HepG2 (cell line): ENCODE data around the gene MIER2. TPM values are rescaled to one million over a fixed set of nuclear protein-coding genes. Genes with fewer than 3 reads are reported as not detected.
"Not testable (repeated sequence)": the region's sequence is repeated elsewhere in the genome, so short reads cannot be mapped to it uniquely, and the experiment has no call there.

ENCODE experiments used
- ATAC-seq: fragments of 200-7000 bp; cut with Tn5 transposase; 3 replicates; pipeline ENCODE4 v1.9.1; 2020; ENCODE audit warnings: mild to moderate bottlenecking, moderate library complexity
- BruUV-seq: library from RNA; stranded (reverse); fragments of 400-500 nt; replicated peaks from 2 replicates; lab custom pipeline; 2021; lab: Mats Ljungman, UMichigan
- CTCF ChIA-PET: fragments of 300-600 bp; formaldehyde crosslinking; extraction: SDS; loops from one replicate; lab custom pipeline; 2021; ENCODE audit warnings: low total read pairs, inconsistent platforms, low intra/inter-chr PET ratio; lab: Yijun Ruan, JAX
- POLR2A ChIA-PET: fragments of 350-600 bp; sonication (Branson Sonifier 250); formaldehyde crosslinking; loops from one replicate; lab custom pipeline; 2020; ENCODE audit warnings: antibody characterized with exemption, inconsistent platforms; lab: Yijun Ruan, JAX
- DNase-seq: peaks from one replicate; pipeline ENCODE4 v3.0.0-alpha.2; 2015; ENCODE audit warnings: low spot score
- FAIRE-seq: peaks from 3 replicates; lab custom pipeline; 2011; peaks lifted over from hg19 to GRCh38; lab: Jason Lieb, UNC
- H2AFZ ChIP-seq: one replicate; pipeline ENCODE4 v1.6.1; 2011; ENCODE audit warnings: low read length, inconsistent platforms
- H3K27ac ChIP-seq: fragments of 300-600 bp; 3 replicates; pipeline ENCODE4 v1.8.0; 2011; ENCODE audit warnings: mixed run types, mild to moderate bottlenecking, mixed read lengths, low read length, inconsistent platforms; ENCODE audit not compliant: insufficient read depth; ENCODE audit errors: extremely low read length
- H3K27me3 ChIP-seq, 2 experiments: fragments of 200-600 bp in 1 of 2; 2 replicates in 1 of 2; 3 replicates in 1 of 2; pipeline versions ENCODE4 v1.6.0 to v1.8.0; 2011; ENCODE audit warnings: low read length in 2 of 2, mild to moderate bottlenecking in 2 of 2, moderate library complexity in 2 of 2, inconsistent platforms in 1 of 2; ENCODE audit not compliant: insufficient read depth in 2 of 2, control insufficient read depth in 1 of 2
- H3K36me3 ChIP-seq, 2 experiments: fragments of 200-600 bp in 1 of 2; replicated peaks in 1 of 2; 2 replicates in 1 of 2; 3 replicates in 1 of 2; pipeline versions ENCODE4 v1.5.1 to v1.8.0; 2011; ENCODE audit warnings: low read length in 2 of 2, inconsistent platforms in 1 of 2; ENCODE audit not compliant: insufficient read depth in 2 of 2, control insufficient read depth in 1 of 2
- H3K4me1 ChIP-seq: 2 replicates; pipeline ENCODE4 v1.5.1; 2012; ENCODE audit warnings: low read length, inconsistent platforms; ENCODE audit not compliant: insufficient read depth
- H3K4me2 ChIP-seq: 2 replicates; pipeline ENCODE4 v1.6.0; 2011; ENCODE audit warnings: low read depth, low read length, inconsistent platforms
- H3K4me3 ChIP-seq, 3 experiments: fragments of 200-600 bp in 1 of 3; sonication (generic), shearing (Covaris generic) in 1 of 3; replicated peaks in 1 of 3; 2 replicates each; pipeline ENCODE4 v1.5.1; 2011 to 2016; ENCODE audit warnings: low read length in 3 of 3, inconsistent platforms in 2 of 3, low read depth in 2 of 3, mild to moderate bottlenecking in 2 of 3, control low read depth in 1 of 3, mixed read lengths in 1 of 3; ENCODE audit not compliant: insufficient read depth in 1 of 3
- H3K79me2 ChIP-seq: one replicate; pipeline ENCODE4 v1.6.1; 2011; ENCODE audit warnings: low read length, inconsistent platforms; ENCODE audit not compliant: insufficient read depth
- H3K9ac ChIP-seq: 2 replicates; pipeline ENCODE4 v1.6.0; 2011; ENCODE audit warnings: mild to moderate bottlenecking, low read depth, low read length, inconsistent platforms; ENCODE audit not compliant: insufficient read depth
- H3K9me3 ChIP-seq: 2 replicates; pipeline ENCODE4 v1.5.1; 2012; ENCODE audit warnings: mild to moderate bottlenecking, low read length
- H4K20me1 ChIP-seq: 2 replicates; pipeline ENCODE4 v1.6.0; 2011; ENCODE audit warnings: inconsistent platforms, mild to moderate bottlenecking, low read length, moderate library complexity; ENCODE audit not compliant: insufficient read depth
- WGBS: methylation state at CpG from one replicate; pipeline ENCODE4 v1.1.6; 2017; ENCODE audit warnings: low lambda C conversion rate; 5-methylcytosine and 5-hydroxymethylcytosine counted together
- in situ Hi-C: cut with HindIII; loops from 2 replicates; pipeline ENCODE4 v1.10.0; 2017; ENCODE audit warnings: low pct_unique_long_range_greater_than_20kb; ENCODE audit not compliant: extremely low pct_ligation_motif_present
- intact Hi-C: fragments of 100-400 bp; cut with micrococcal nuclease; formaldehyde crosslinking; loops from one replicate; pipeline ENCODE4 v1.10.0; 2022; ENCODE audit not compliant: unreplicated experiment
- polyA plus RNA-seq, 8 experiments: library from polyadenylated mRNA; depleted of rRNA in 3 of 8; stranded (reverse) in 7 of 8; unstranded in 1 of 8; fragments of >200 nt; fragmentation: Illumina TruSeq in 4 of 8; extraction: Trizol in 4 of 8; gene quantifications; 2 replicates each; pipeline versions ENCODE4 v1.2.1 to v1.2.3, GENCODE V29; 2011 to 2016; ENCODE audit warnings: low read depth in 4 of 8, missing spikeins in 1 of 8, mixed read lengths in 1 of 8; ENCODE audit not compliant: insufficient read depth in 1 of 8
- total RNA-seq, 5 experiments: library from RNA; depleted of rRNA; stranded (reverse); fragments of >200 nt; fragmentation: Illumina TruSeq; extraction: Trizol; gene quantifications; 2 replicates each; pipeline ENCODE4 v1.2.3, GENCODE V29; 2016; ENCODE audit warnings: low read depth in 1 of 5

MIER2 gene
- total and polyA plus RNA-seq, 2 of the 13 experiments (the other 11 are each of a cell fraction or from before 2014, with no cell fraction given) = 9.6 to 25.7 TPM

GRCh38 chr19:386632-387301, 42.2 kb upstream of the MIER2 start:
- H4K20me1 ChIP-seq, DNase-seq, H2AFZ ChIP-seq, in situ Hi-C loops, BruUV-seq, CTCF ChIA-PET, H3K79me2 ChIP-seq, H3K27ac ChIP-seq, H3K9ac ChIP-seq, H3K4me3 ChIP-seq, POLR2A ChIA-PET, H3K4me2 ChIP-seq, FAIRE-seq, ATAC-seq, H3K9me3 ChIP-seq, intact Hi-C loops, H3K4me1 ChIP-seq, H3K36me3 ChIP-seq: not testable (repeated sequence)
- 25% methylated on average over 9 of the region's 22 CpGs for WGBS
- H3K27me3 ChIP-seq = peaks cover 15 to 62% of the 10 kb centered on the region in 2 experiments

GRCh38 chr19:386189-386588, 41.6 kb upstream of the MIER2 start:
- WGBS = 51% methylated on average over 8 of the region's 8 CpGs
- H3K36me3 ChIP-seq, H3K9me3 ChIP-seq, H3K79me2 ChIP-seq, ATAC-seq, H3K4me2 ChIP-seq, FAIRE-seq, CTCF ChIA-PET, in situ Hi-C loops, H2AFZ ChIP-seq, H4K20me1 ChIP-seq, H3K4me1 ChIP-seq, DNase-seq, intact Hi-C loops, POLR2A ChIA-PET, H3K9ac ChIP-seq, H3K27ac ChIP-seq, BruUV-seq, H3K4me3 ChIP-seq: not testable (repeated sequence)
- H3K27me3 ChIP-seq = peaks cover 12 to 56% of the 10 kb centered on the region in 2 experiments
